Peyer's patch (tissue), 4 donors: ENCODE measurements around the gene CEP350.

Source experiments
- CTCF ChIP-seq, 6 experiments: fragments of 450-650 bp in 4 of 6; fragments of 200-600 bp in 2 of 6; sonication (generic) in 1 of 6; IDR thresholded peaks; one replicate each; pipeline ENCODE4 v1.5.1; 2017 to 2019; ENCODE audit warnings: antibody characterized with exemption in 6 of 6, mild to moderate bottlenecking in 3 of 6, moderate library complexity in 1 of 6
- POLR2A ChIP-seq, 2 donors: fragments of 450-650 bp; IDR thresholded peaks; one replicate each; pipeline ENCODE4 v1.5.1; 2017; ENCODE audit warnings: antibody characterized with exemption in 2 of 2, mild to moderate bottlenecking in 2 of 2, moderate library complexity in 2 of 2

GRCh38 chr1:179968994-179969919 lies 14.6 kb downstream of the CEP350 start:
- TF ChIP-seq CTCF (IDR thresholded peaks at IDR 0.05), result no peak
- TF ChIP-seq POLR2A (IDR thresholded peaks at IDR 0.05), result no peak
